A673 (cell line): ENCODE data around the gene JOSD1. TPM values are rescaled to one million over a fixed set of nuclear protein-coding genes. Genes with fewer than 3 reads are reported as not detected.

Source experiments
- BruUV-seq: library from RNA; stranded (reverse); fragments of 400-500 nt; replicated peaks from 2 replicates; lab custom pipeline; 2021; lab: Mats Ljungman, UMichigan
- CTCF ChIA-PET: fragments of 300-600 bp; sonication (Branson Sonifier 250); formaldehyde crosslinking; loops from one replicate; lab custom pipeline; 2022; ENCODE audit warnings: antibody characterized with exemption; lab: Charles Lee
- POLR2A ChIA-PET: fragments of 300-600 bp; sonication (Branson Sonifier 250); formaldehyde crosslinking; loops from one replicate; lab custom pipeline; 2022; ENCODE audit warnings: antibody characterized with exemption; ENCODE audit not compliant: low non-redundant PET; lab: Charles Lee
- DNase-seq: peaks from one replicate; pipeline ENCODE4 v3.0.0-alpha.2; 2015; ENCODE audit warnings: low spot score
- H3K27ac ChIP-seq: fragments of 200-600 bp; sonication (generic); 2 replicates; pipeline ENCODE4 v1.5.1; 2016; ENCODE audit warnings: mixed run types, low read depth, mild to moderate bottlenecking, mixed read lengths, antibody characterized with exemption, low read length; ENCODE audit not compliant: poor library complexity, severe bottlenecking
- H3K27me3 ChIP-seq: fragments of 200-600 bp; sonication (generic); replicated peaks from 2 replicates; pipeline ENCODE4 v1.6.1; 2017; ENCODE audit warnings: mixed run types, low read depth, mild to moderate bottlenecking, mixed read lengths, antibody characterized with exemption, low read length; ENCODE audit not compliant: insufficient read depth, poor library complexity
- H3K36me3 ChIP-seq: fragments of 200-600 bp; sonication (generic); 2 replicates; pipeline ENCODE4 v1.6.1; 2016; ENCODE audit warnings: mixed run types, mild to moderate bottlenecking, mixed read lengths, antibody characterized with exemption, low read length; ENCODE audit not compliant: insufficient read depth, poor library complexity, severe bottlenecking
- H3K4me1 ChIP-seq: fragments of 200-600 bp; sonication (generic); 2 replicates; pipeline ENCODE4 v1.6.1; 2017; ENCODE audit warnings: mixed run types, mild to moderate bottlenecking, mixed read lengths, antibody characterized with exemption, low read length; ENCODE audit not compliant: insufficient read depth, poor library complexity, severe bottlenecking
- H3K4me3 ChIP-seq: fragments of 200-600 bp; sonication (generic); 2 replicates; pipeline ENCODE4 v1.5.1; 2016; ENCODE audit warnings: low read depth, mixed run types, mild to moderate bottlenecking, mixed read lengths, low read length; ENCODE audit not compliant: poor library complexity, severe bottlenecking
- H3K9me3 ChIP-seq: fragments of 200-600 bp; sonication (generic); 2 replicates; pipeline ENCODE4 v1.6.1; 2016; ENCODE audit warnings: mixed run types, low read depth, mild to moderate bottlenecking, mixed read lengths, antibody characterized with exemption, low read length; ENCODE audit not compliant: poor library complexity, severe bottlenecking
- EZH2 ChIP-seq: fragments of 200-600 bp; sonication (generic); IDR thresholded peaks from 2 replicates; pipeline ENCODE4 v1.6.1; 2017; ENCODE audit warnings: borderline replicate concordance, low read depth, mild to moderate bottlenecking, mixed read lengths, antibody characterized with exemption, low read length; ENCODE audit not compliant: poor library complexity, severe bottlenecking
- intact Hi-C: fragments of 100-400 bp; cut with micrococcal nuclease; formaldehyde crosslinking; loops from one replicate; pipeline ENCODE4 v1.10.0; 2022; ENCODE audit not compliant: unreplicated experiment
- total RNA-seq: library from RNA; stranded (reverse); gene quantifications from 2 replicates; pipeline ENCODE4 v1.2.3, GENCODE V29; 2021
- TF ChIP-seq, protein P1 (sequence below): fragments of 300-800, 200-600 bp; sonication (generic); conservative IDR thresholded peaks from 2 replicates; pipeline ENCODE4 v1.5.1; 2017; ENCODE audit warnings: low read depth, mild to moderate bottlenecking, antibody characterized with exemption, low read length, moderate library complexity, mixed read lengths

Gene JOSD1
- total RNA-seq, 1 experiment from 2014 or later: 53.1 TPM

DNA sequence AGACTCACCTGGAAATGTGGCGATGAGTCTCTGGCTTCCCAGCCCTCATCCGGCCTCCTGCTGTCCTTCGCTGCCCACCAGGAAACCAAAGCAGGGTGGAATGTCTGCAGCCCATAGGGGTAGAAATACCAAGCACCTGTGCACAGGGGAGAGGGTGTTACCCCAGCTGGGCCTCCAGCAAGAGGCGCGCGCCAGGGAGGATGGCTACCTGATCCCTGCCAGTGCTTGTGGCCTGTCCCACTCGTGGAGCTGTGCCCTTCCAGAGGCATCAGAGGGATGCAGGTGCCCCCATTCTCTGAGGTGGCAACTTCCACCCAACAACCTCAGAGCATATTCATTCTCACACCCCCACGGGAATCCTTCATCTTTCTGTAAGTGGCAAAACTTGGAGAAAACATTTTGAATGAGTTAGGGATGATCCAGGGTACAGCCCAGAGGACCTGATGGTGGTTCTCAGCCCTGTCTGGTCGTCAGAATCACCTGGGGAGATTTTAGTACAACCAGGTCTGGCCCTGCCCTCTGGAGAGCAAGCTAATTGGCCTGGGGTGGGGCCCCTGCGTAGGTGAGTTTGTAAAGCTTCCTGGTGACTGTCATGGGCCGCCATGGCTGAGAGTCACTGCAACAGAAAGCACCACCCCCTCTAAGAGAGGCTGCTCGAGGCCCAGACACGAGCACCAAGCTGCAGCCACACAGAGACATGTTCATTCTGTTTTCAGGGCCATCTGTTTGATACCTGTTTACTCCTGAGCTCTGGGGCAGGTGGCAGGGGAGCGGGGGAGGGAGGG lies 45.1 kb upstream of the JOSD1 start:
- H3K4me3 ChIP-seq: no peak overlapping the region
- H3K9me3 ChIP-seq: no peaks in the 10 kb centered on the region
- BruUV-seq: no TSS peak
- peak overlapping the region; percentile 37 for H3K27ac ChIP-seq
- no peaks in the 10 kb centered on the region for H3K4me1 ChIP-seq
- POLR2A ChIA-PET: interaction anchor here (0.6 kb wide), 1 partner anchor 1505 kb away, joined by 7 read pairs; no protein-coding TSS in a partner anchor
- H3K27me3 ChIP-seq: no peaks in the 10 kb centered on the region
- CTCF ChIA-PET: no interaction called here
- H3K36me3 ChIP-seq: peaks cover 98% of the 10 kb centered on the region
- DNase-seq: no peak
- intact Hi-C loops: no loop called here
- TF ChIP-seq EZH2: no peak
- TF ChIP-seq, protein P1, sequence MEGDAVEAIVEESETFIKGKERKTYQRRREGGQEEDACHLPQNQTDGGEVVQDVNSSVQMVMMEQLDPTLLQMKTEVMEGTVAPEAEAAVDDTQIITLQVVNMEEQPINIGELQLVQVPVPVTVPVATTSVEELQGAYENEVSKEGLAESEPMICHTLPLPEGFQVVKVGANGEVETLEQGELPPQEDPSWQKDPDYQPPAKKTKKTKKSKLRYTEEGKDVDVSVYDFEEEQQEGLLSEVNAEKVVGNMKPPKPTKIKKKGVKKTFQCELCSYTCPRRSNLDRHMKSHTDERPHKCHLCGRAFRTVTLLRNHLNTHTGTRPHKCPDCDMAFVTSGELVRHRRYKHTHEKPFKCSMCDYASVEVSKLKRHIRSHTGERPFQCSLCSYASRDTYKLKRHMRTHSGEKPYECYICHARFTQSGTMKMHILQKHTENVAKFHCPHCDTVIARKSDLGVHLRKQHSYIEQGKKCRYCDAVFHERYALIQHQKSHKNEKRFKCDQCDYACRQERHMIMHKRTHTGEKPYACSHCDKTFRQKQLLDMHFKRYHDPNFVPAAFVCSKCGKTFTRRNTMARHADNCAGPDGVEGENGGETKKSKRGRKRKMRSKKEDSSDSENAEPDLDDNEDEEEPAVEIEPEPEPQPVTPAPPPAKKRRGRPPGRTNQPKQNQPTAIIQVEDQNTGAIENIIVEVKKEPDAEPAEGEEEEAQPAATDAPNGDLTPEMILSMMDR: no peak

DNA sequence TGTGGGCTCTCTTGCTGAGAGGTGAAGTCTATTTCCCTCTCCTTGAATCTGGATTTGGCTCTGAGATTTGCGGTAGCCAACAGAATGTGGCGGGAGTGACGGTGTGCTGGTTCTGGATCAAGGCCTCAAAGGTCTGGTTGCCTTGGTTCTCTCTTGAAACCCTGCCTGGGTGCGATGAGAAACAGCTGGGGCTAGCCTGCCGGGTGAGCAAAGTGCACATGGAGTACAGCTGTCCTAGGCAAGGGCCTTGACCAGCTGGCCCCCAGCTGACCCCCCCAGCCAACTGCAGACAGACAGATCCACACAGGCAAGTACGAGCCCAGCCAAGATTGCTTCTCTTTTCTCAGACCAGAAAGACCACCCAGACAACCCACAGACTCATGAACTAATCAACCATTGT lies 44.2 kb upstream of the JOSD1 start:
- no TSS peak for BruUV-seq
- no peak for DNase-seq
- Histone ChIP-seq H3K9me3 (no peaks in the 10 kb centered on the region), H3K27me3 (no peaks in the 10 kb centered on the region), H3K36me3 (peaks cover 98% of the 10 kb centered on the region), H3K4me1 (no peaks in the 10 kb centered on the region), H3K4me3 (no peak overlapping the region), H3K27ac (no peak overlapping the region)
- intact Hi-C loops: no loop called here
- CTCF ChIA-PET: no interaction called here
- POLR2A ChIA-PET: no interaction called here
- TF ChIP-seq EZH2: no peak
- TF ChIP-seq, protein P1: no peak

DNA sequence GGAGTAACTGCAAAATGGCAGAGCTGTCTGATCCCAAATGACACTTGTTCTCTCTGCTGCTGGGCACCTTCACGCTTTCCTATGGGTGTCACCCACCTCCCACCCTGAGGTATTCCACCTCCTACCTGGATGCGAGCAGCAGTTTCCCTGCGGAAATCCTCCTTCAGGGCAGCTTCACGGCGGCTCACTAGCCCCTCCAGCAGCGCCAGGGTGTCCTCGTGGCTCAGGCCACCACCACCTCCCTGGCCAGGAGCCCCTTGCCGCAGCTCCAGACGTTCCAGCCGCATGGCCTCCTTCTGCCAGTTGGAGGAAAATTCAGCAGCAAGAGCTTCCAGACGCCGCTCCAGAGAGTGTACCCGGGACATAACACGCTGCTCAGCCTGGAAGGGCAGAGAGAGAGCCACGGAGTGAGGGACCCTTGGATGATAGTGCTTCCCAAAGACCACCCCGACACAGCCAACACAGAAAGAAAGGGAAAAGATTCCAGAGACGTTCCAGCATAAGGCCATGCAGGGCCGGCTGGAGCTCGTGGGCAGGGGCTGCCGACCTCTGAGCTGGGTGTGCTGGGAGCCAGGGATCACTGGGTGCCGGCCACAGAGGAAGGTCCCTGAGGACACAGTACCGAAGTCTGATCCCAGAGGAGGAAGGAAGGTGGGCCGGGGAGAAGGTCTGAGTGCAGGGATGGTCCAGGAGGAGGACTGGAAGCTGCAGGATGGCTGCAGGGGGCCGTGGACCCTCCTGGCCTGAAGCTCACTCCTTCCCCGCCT lies 41.6 kb upstream of the JOSD1 start:
- intact Hi-C loops: no loop called here
- Histone ChIP-seq H3K36me3 (peaks cover 99% of the 10 kb centered on the region), H3K4me3 (no peak overlapping the region), H3K27ac (no peak overlapping the region), H3K4me1 (no peaks in the 10 kb centered on the region), H3K9me3 (no peaks in the 10 kb centered on the region), H3K27me3 (no peaks in the 10 kb centered on the region)
- CTCF ChIA-PET: interaction anchor here (0.6 to 0.7 kb wide), 3 partner anchors 8 to 1952 kb away, joined by 3 read pairs; no protein-coding TSS in a partner anchor
- TF ChIP-seq, protein P1: no peak
- TF ChIP-seq EZH2: no peak
- TSS peak; percentile 13 for BruUV-seq
- POLR2A ChIA-PET: no interaction called here
- no peak for DNase-seq
